ENCODE measurements around the gene URAD. TPM values are rescaled to one million over a fixed set of nuclear protein-coding genes. Genes with fewer than 3 reads are reported as not detected.

Gene URAD
- polyA plus RNA-seq, 2 of the 4 experiments (the other 2 are of a cell fraction), result not detected

GRCh38 chr13:27981006-27981708 lies 7.3 kb downstream of the URAD start:
- Histone ChIP-seq H3K4me1 (no peaks in the 10 kb centered on the region; the same call in 2 of the 3 replicates), H3K4me2 (no peak overlapping the region), H3K27ac (no peak overlapping the region), H3K4me3 (no peak overlapping the region), H3K9me3 (no peaks in the 10 kb centered on the region)
- ChIA-PET POLR2A (no interaction called here), CTCF (interaction anchor here (0.7 to 11.2 kb wide), 6 partner anchors 12 to 638 kb away, joined by 3 to 120 read pairs (median 16); partner anchors contain the start of gene CDX2)
- ATAC-seq (no peak), DNase-seq (ENCODE audit: low read depth in 1 of 2, low spot score in 1 of 2) (no peak), FAIRE-seq (no peak)
- 66% methylated on average over 9 of the region's 11 CpGs for WGBS (ENCODE audit: missing lambda C conversion rate)
- no peak for TF ChIP-seq POLR2A (IDR thresholded peaks at IDR 0.05; ENCODE audit: low read length)
- no peak for TF ChIP-seq ZSCAN20 (CRISPR knock-in tag; IDR thresholded peaks at IDR 0.05)
- no peak for TF ChIP-seq ATOH8 (CRISPR knock-in tag; IDR thresholded peaks at IDR 0.05; ENCODE audit: low read depth)
- TF ChIP-seq PHF8 (IDR thresholded peaks at IDR 0.05; ENCODE audit: borderline replicate concordance, low read depth), result no peak
- TF ChIP-seq HMGXB4 (CRISPR knock-in tag; IDR thresholded peaks at IDR 0.05; ENCODE audit: borderline replicate concordance), result no peak
- no peak for TF ChIP-seq HES2 (IDR thresholded peaks at IDR 0.05)
- no peak for TF ChIP-seq FOXS1 (CRISPR knock-in tag; IDR thresholded peaks at IDR 0.05)
- no peak for TF ChIP-seq HDAC2 (IDR thresholded peaks at IDR 0.05)
- no peak for TF ChIP-seq ESRRA (IDR thresholded peaks at IDR 0.05; ENCODE audit: borderline replicate concordance, low read length)
- TF ChIP-seq ZC3H11A (IDR thresholded peaks at IDR 0.05), result no peak
- no peak for TF ChIP-seq CHD4 (IDR thresholded peaks at IDR 0.05; ENCODE audit: borderline replicate concordance)
- TF ChIP-seq EHF (CRISPR knock-in tag; IDR thresholded peaks at IDR 0.05), result no peak

- ChIA-PET POLR2A (no interaction called here), CTCF (interaction anchor here (0.7 to 11.2 kb wide), 4 partner anchors 11 to 619 kb away, joined by 3 to 120 read pairs (median 16); partner anchors contain the start of gene CDX2)
- no peaks in the 10 kb centered on the region for H3K9me3 ChIP-seq
- DNase-seq (ENCODE audit: low read depth in 1 of 2, low spot score in 1 of 2) (no peak), FAIRE-seq (no peak), ATAC-seq (no peak)
- H3K4me2 ChIP-seq, result no peak overlapping the region
- TF ChIP-seq POLR2AphosphoS2 (conservative IDR thresholded peaks at IDR 0.05; ENCODE audit: low read length), result no peak
- no peak for TF ChIP-seq CBX8 (IDR thresholded peaks at IDR 0.05)
- TF ChIP-seq KDM1A (IDR thresholded peaks at IDR 0.05; ENCODE audit: low read depth), result no peak
- TF ChIP-seq GATA3 (IDR thresholded peaks at IDR 0.05; ENCODE audit: borderline replicate concordance), result no peak
- no peak for TF ChIP-seq NR3C1 (IDR thresholded peaks at IDR 0.05)
- no peak for TF ChIP-seq TP53 (CRISPR knock-in tag; IDR thresholded peaks at IDR 0.05)
- TF ChIP-seq FOXS1 (CRISPR knock-in tag; IDR thresholded peaks at IDR 0.05), result no peak
- no peak for TF ChIP-seq FOSL2 (IDR thresholded peaks at IDR 0.05)
- no peak for TF ChIP-seq FOSL2 (CRISPR knock-in tag; IDR thresholded peaks at IDR 0.05)
- no peak for TF ChIP-seq FOSB (CRISPR knock-in tag; IDR thresholded peaks at IDR 0.05)
- TF ChIP-seq HDAC2 (IDR thresholded peaks at IDR 0.05), result no peak
- WGBS (ENCODE audit: missing lambda C conversion rate), result 29% methylated on average over 18 of the region's 54 CpGs
- H3K27ac ChIP-seq, result no peak overlapping the region
- H3K4me1 ChIP-seq, result no peaks in the 10 kb centered on the region; the same call in 2 of the 3 replicates
- H3K4me3 ChIP-seq, result no peak overlapping the region
Observed at GRCh38 chr13:27980280-27980998, 8.1 kb downstream of the URAD start.
